DND-41 (cell line): Measurements from ENCODE around the gene EIF2B2.

Experiments used
- CTCF ChIP-seq: IDR thresholded peaks from 2 replicates; pipeline ENCODE4 v1.5.1; 2012; ENCODE audit warnings: borderline replicate concordance, low read length, moderate library complexity, mild to moderate bottlenecking; ENCODE audit not compliant: poor library complexity, severe bottlenecking; ENCODE audit errors: extremely low read depth
- EZH2 ChIP-seq: IDR thresholded peaks from 3 replicates; pipeline ENCODE4 v1.6.1; 2012; ENCODE audit warnings: borderline replicate concordance, low read depth, mild to moderate bottlenecking, moderate library complexity, low read length, inconsistent platforms; ENCODE audit not compliant: severe bottlenecking

GRCh38 chr14:75044322-75044721 is 41.6 kb downstream of the EIF2B2 start:
- TF ChIP-seq EZH2 = no peak
- no peak for TF ChIP-seq CTCF
